DMS53 treated with DMSO at 0.1 percent for 48 hours (cell line): ENCODE data around the gene ACER1.
"Not testable (repeated sequence)": the region's sequence is repeated elsewhere in the genome, so short reads cannot be mapped to it uniquely, and the experiment has no call there.

Source experiments
- DNase-seq: peaks from one replicate; lab custom pipeline; 2025; ENCODE audit not compliant: unreplicated experiment; lab: John Stamatoyannopoulos, UW

The ACER1 gene

GRCh38 chr19:6357174-6357573 lies 23.8 kb upstream of the ACER1 start:
- no peak for DNase-seq

DNA sequence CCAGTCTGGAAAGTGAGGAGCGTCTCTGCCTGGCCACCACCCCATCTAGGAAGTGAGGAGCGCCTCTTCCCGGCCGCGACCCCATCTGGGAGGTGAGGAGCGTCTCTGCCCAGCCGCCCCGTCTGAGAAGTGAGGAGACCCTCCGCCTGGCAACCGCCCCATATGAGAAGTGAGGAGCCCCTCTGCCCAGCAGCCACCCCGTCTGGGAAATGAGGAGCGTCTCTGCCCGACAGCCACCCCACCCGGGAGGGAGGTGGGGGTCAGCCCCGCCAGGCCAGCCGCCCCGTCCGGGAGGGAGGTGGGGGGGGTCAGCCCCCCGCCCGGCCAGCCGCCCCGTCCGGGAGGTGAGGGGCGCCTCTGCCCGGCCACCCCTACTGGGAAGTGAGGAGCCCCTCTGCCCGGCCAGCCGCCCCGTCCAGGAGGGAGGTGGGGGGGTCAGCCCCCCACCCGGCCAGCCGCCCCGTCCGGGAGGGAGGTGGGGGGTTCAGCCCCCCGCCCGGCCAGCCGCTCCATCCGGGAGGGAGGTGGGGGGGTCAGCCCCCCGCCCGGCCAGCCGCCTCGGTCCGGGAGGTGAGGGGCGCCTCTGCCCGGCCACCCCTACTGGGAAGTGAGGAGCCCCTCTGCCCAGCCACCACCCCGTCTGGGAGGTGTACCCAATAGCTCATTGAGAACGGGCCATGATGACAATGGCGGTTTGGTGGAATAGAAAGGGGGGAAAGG lies 22.1 kb upstream of the ACER1 start:
- DNase-seq: not testable (repeated sequence)

- DNase-seq: no peak
These were observed 20.8 kb upstream of the ACER1 start for GRCh38 chr19:6354098-6354674.

DNA sequence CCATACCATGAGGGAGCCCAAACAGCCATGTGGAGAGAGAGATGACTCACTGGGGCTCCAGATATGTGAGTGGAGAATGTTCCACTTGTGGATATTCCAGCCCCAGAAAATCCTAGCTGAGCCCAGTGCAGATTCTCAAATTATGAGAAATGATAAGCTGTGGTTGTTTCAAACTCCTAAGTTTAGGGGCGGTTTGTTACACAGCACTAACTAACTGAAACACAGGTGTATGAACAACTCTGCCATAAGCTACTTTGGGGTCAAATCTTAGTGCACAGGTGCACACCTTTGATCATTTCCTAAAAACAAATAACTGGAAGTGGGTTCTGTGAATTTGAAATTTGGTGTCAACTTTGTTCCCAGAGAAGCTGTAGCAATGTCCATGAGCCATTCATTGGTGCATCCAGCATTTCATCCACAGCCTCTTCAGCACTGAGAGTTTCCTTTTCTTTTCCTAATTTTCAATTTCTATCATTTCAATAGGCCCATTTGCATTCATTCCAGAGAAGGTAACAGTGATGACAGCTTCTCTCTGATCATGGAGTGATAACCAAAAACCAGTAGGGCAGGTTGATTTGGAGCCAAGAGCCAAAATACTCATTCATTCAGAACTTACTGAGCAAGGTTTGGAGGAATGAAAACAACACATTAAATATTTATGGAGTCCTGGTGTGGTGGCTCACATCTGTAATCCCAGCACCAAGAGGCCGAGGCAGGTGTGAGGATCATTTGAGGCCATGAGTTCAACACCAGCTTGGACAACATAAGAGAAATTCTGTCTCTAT lies 19.2 kb upstream of the ACER1 start:
- DNase-seq: no peak

DNA sequence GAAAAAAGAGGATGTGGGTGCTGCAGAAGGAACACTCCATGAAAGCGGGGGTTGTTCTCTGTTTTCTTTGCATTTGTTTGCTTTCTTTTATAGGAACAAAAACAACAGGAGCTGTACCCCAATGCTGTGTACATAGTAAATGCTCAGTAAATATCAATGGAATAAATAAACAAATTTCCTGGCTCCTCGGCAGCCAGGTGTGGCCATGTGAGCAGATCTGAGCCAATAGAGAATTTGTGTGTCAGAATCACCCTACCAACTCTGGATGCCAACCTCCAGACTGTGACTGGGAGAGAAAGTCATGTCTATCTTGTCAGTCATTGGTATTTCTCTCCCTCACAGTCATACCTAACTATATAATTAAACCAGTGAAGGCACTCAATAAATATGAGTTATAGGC lies 17.3 kb upstream of the ACER1 start:
- DNase-seq: no peak

GRCh38 chr19:6349271-6349670 lies 15.9 kb upstream of the ACER1 start:
- not testable (repeated sequence) for DNase-seq

- no peak for DNase-seq
These were observed 10.1 kb upstream of the ACER1 start for GRCh38 chr19:6343462-6343861.

DNA sequence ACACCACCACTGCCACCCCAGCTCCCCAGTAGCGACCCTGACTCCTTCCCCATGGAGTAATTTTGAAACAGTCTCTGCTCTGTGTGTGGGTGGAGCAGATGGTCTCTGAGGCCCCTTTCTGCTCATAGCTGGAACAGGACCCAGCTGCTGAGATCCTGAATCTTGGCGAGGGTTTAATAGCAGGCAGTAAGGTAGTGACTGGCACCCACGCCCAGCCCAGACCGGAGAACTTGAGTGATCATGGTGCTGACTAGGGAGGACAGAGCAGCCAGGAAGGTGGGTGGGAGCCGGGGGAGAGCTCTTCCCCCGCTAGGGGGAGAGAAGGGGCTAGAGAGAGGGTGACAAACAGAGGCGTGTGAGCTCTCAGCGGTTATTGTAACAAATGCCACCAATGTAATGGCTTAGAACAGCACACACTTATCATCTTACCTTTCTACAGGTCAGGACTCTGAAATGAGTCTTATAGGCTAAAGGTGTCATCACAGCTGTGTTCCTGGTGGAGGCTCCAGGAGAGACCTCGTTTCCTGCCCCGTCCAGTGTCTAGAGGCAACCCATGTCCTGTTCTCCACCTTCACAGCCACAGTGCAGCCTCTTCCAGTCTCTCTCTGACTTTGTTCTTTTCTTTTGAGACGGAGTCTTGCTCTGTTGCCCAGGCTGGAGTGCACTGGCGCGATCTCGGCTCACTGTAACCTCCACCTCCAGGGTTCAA lies 7.2 kb upstream of the ACER1 start:
- DNase-seq: no peak

DNA sequence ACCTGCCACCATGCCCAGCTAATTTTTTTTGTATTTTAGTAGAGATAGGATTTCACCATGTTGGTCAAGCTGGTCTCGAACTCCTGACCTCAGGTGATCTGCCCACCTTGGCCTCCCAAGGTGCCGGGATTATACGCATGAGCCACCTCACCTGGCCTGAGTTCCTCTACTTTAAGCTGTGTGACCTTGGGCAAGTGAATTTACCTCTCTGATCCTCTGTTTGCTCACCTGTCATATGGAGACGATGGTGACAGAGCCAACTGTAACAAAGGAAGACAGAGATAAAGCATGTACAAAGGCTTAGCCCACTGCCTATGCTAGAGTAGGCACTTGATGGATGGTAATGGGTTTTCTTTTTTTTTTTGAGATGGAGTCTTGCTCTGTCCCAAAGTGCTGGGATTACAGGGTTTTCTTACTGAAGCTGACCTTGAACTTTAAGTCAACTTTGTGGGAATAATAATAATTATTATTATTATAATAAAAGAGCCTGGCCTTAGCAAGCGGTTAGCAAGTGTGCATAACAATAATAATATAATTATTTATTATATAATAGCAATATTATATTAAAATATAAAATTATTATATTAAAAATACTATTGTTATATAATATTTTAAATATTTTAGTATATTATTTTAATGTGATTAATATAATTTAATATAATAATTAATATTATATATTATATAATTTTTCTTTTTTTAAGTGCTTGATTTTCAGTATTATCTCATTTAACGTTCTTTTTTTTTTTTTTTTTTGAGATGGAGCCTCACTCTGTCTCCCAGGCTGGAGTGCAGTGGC lies 1.3 kb upstream of the ACER1 start:
- DNase-seq: no peak

DNA sequence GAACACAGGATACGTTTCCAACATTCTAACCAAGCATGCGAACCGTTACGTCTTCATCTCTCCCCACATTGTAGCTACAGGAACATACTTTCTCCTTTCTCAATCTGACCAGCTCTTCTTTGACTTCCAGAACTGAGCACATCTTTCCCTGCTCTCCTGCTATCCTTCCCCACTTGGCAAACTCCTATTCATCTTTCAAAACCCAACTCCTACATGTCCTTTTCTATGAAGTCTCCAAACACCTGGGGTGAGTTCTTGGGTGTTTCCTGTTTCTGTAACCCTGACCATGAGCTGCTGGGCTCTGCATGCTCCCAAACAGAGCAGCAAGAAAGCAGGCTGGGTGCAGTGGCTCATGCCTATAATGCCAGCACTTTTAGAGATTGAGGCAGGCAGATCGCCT lies 6.6 kb downstream of the ACER1 start:
- DNase-seq: no peak

GRCh38 chr19:6325614-6326013 lies 7.8 kb downstream of the ACER1 start:
- no peak for DNase-seq

- DNase-seq: no peak
These were observed 8.7 kb downstream of the ACER1 start for GRCh38 chr19:6324757-6325156.

- DNase-seq: no peak
These were observed 11.1 kb downstream of the ACER1 start for GRCh38 chr19:6322284-6322683.

GRCh38 chr19:6319376-6319775 lies 14.0 kb downstream of the ACER1 start:
- no peak for DNase-seq

- DNase-seq: no peak
These were observed 14.6 kb downstream of the ACER1 start for GRCh38 chr19:6318772-6319171.

GRCh38 chr19:6315646-6316045 lies 17.8 kb downstream of the ACER1 start:
- not testable (repeated sequence) for DNase-seq

DNA sequence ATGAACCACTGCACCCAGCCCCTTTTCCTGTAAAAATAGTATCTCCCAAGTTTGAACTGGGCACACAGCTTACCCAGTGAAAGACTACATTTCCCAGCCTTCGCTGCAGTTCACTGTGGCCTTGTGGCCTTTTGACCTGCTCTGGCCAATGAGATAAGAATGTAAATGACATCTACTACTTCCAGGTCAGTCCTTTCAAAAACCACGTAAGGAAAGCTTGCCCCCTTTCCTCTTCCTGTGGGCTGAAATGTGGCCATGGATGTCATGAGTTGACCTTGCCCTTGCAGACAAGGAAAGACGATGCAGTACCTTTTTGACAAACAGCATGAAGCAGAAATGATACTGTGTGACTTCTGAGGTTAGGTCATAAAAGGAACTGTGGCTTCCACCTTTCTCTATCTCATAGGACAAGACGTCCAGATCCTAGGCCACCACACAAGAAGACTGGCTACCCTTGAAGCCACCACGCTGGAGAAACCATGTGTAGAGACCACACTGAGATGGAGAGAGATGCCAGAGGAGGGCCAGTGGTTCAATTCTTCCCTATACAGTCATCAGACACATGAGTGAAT lies 19.9 kb downstream of the ACER1 start:
- no peak for DNase-seq

- no peak for DNase-seq
These were observed 21.4 kb downstream of the ACER1 start for GRCh38 chr19:6312018-6312417.

GRCh38 chr19:6298413-6298812 lies 35.0 kb downstream of the ACER1 start:
- no peak for DNase-seq

GRCh38 chr19:6297202-6297601 lies 36.2 kb downstream of the ACER1 start:
- no peak for DNase-seq
